Kidney (tissue), 14 donors: ENCODE data around the gene TRPM4. TPM values are rescaled to one million over a fixed set of nuclear protein-coding genes. Genes with fewer than 3 reads are reported as not detected.

Source experiments
- DNase-seq, 5 donors: peaks; one replicate each; pipeline ENCODE4 v3.0.0-alpha.2; 2013 to 2020
- FAIRE-seq: peaks from 2 replicates; lab custom pipeline; 2012; peaks lifted over from hg19 to GRCh38; lab: Jason Lieb, UNC
- H3K27ac ChIP-seq, 2 donors: one replicate each; pipeline ENCODE4 v1.7.0; 2013; ENCODE audit warnings: low read depth in 2 of 2, low read length in 2 of 2, inconsistent platforms in 1 of 2
- H3K27me3 ChIP-seq: one replicate; pipeline ENCODE4 v1.7.1; 2013; ENCODE audit warnings: low read length, inconsistent platforms; ENCODE audit not compliant: control insufficient read depth, insufficient read depth
- H3K36me3 ChIP-seq, 3 donors: one replicate each; pipeline versions ENCODE4 v1.7.0 to v1.7.1; 2013; ENCODE audit warnings: low read length in 3 of 3, control low read depth in 1 of 3, inconsistent platforms in 1 of 3; ENCODE audit not compliant: insufficient read depth in 3 of 3, control insufficient read depth in 2 of 3
- H3K4me1 ChIP-seq, 3 donors: one replicate each; pipeline versions ENCODE4 v1.7.0 to v1.7.1; 2013; ENCODE audit warnings: low read length in 3 of 3, inconsistent platforms in 1 of 3, low read depth in 1 of 3; ENCODE audit not compliant: control insufficient read depth in 2 of 3, insufficient read depth in 2 of 3
- H3K4me3 ChIP-seq, 3 donors: one replicate each; pipeline versions ENCODE4 v1.7.0 to v1.8.1; 2013; ENCODE audit warnings: low read length in 3 of 3, control low read depth in 1 of 3, inconsistent platforms in 1 of 3
- H3K9ac ChIP-seq, 3 donors: one replicate each; pipeline versions ENCODE4 v1.7.0 to v1.7.1; 2013; ENCODE audit warnings: low read length in 3 of 3, control low read depth in 1 of 3, inconsistent platforms in 1 of 3
- H3K9me3 ChIP-seq, 3 donors: one replicate each; pipeline versions ENCODE4 v1.7.0 to v1.7.1; 2013; ENCODE audit warnings: low read length in 3 of 3, control low read depth in 1 of 3, inconsistent platforms in 1 of 3; ENCODE audit not compliant: control insufficient read depth in 2 of 3, insufficient read depth in 1 of 3
- CTCF ChIP-seq: IDR thresholded peaks from 3 replicates; pipeline ENCODE4 v1.5.1; 2012; ENCODE audit warnings: mild to moderate bottlenecking, moderate library complexity, borderline replicate concordance; ENCODE audit not compliant: insufficient read depth; ENCODE audit errors: extremely low read depth
- intact Hi-C: fragments of 100-400 bp; cut with DNase I; formaldehyde crosslinking; loops from one replicate; pipeline ENCODE4 v1.11.1; 2022
- polyA plus RNA-seq: library from polyadenylated mRNA; stranded (reverse); fragments of 350-450 nt; fragmentation: Illumina TruSeq; extraction: RNeasy Lipid Tissue Mini Kit (QIAGEN cat#74804); gene quantifications from one replicate; pipeline ENCODE4 v1.2.3, GENCODE V29; 2014; ENCODE audit warnings: low read depth, low replicate concordance; ENCODE audit not compliant: insufficient read depth
- total RNA-seq: library from RNA; stranded (reverse); fragmentation: NEBNext Ultra II Directional; extraction: Animal tissue kit (Norgen Biotek cat#: 25700); gene quantifications from one replicate; pipeline ENCODE4 v1.2.1, GENCODE V29; 2021
- donor health status: control.
- donor health status: control.
- donor health status: control.
- donor health status: control.
- donor health status: control.
- donor health status: DM: yes; HTN: yes; CAD: no.
- donor health status: Normal renal cell carcinoma (clear cell type).

Gene TRPM4
- total and polyA plus RNA-seq, 2 donors from 2014 or later: 47.6 to 89.1 TPM

- H3K9me3 ChIP-seq: no peaks in the 10 kb centered on the region
- peak overlapping the region in 1 of 2 donors; percentile 47 for H3K27ac ChIP-seq
- peaks cover 0 to 11% (median 0%) of the 10 kb centered on the region in 3 donors for H3K4me1 ChIP-seq
- no peak for TF ChIP-seq CTCF
- H3K36me3 ChIP-seq: no peaks in the 10 kb centered on the region
- DNase-seq (peak in 3 of 5 donors; percentile 37 to 77 (median 47)), FAIRE-seq (no peak)
- peak overlapping the region in 2 of 3 donors; percentile 7 to 21 for H3K4me3 ChIP-seq
- H3K9ac ChIP-seq: no peak overlapping the region
- intact Hi-C loops: no loop called here
- H3K27me3 ChIP-seq: no peaks in the 10 kb centered on the region
Measured at GRCh38 chr19:49132974-49133609, 24.5 kb upstream of the TRPM4 start.

GRCh38 chr19:49133621-49134454, 23.8 kb upstream of the TRPM4 start:
- H3K9me3 ChIP-seq: no peaks in the 10 kb centered on the region
- H3K9ac ChIP-seq: no peak overlapping the region
- no peak for TF ChIP-seq CTCF
- no peaks in the 10 kb centered on the region for H3K27me3 ChIP-seq
- H3K4me1 ChIP-seq: peaks cover 0 to 8% (median 0%) of the 10 kb centered on the region in 3 donors
- FAIRE-seq (no peak), DNase-seq (peak; percentile 84 to 95 (median 93))
- no peaks in the 10 kb centered on the region for H3K36me3 ChIP-seq
- intact Hi-C loops: no loop called here
- peak overlapping the region; percentile 7 to 21 (median 12) for H3K4me3 ChIP-seq
- H3K27ac ChIP-seq: peak overlapping the region in 1 of 2 donors; percentile 47

- H3K9ac ChIP-seq: no peak overlapping the region
- no peaks in the 10 kb centered on the region for H3K27me3 ChIP-seq
- intact Hi-C loops: no loop called here
- TF ChIP-seq CTCF: no peak
- H3K36me3 ChIP-seq: no peaks in the 10 kb centered on the region
- H3K27ac ChIP-seq: no peak overlapping the region
- no peak for DNase-seq
- H3K4me3 ChIP-seq: no peak overlapping the region
- no peaks in the 10 kb centered on the region for H3K9me3 ChIP-seq
- no peak for FAIRE-seq
- H3K4me1 ChIP-seq: peaks cover 0 to 8% (median 0%) of the 10 kb centered on the region in 3 donors
Measured at GRCh38 chr19:49135686-49136085, 21.9 kb upstream of the TRPM4 start.
